CD8-positive, alpha-beta memory T cell (primary cell): ENCODE data around the gene GRK2. TPM values are rescaled to one million over a fixed set of nuclear protein-coding genes. Genes with fewer than 3 reads are reported as not detected.

ENCODE experiments used
- CTCF ChIA-PET: fragments of 350-600 bp; sonication (Branson Sonifier 250); formaldehyde crosslinking; loops from one replicate; lab custom pipeline; 2021; ENCODE audit warnings: antibody characterized with exemption; lab: Charles Lee
- POLR2A ChIA-PET: fragments of 350-600 bp; sonication (Branson Sonifier 250); formaldehyde crosslinking; loops from one replicate; lab custom pipeline; 2021; ENCODE audit warnings: antibody characterized with exemption; lab: Charles Lee
- DNase-seq, 5 donors: peaks; one replicate each; pipeline versions ENCODE4 v3.0.0 to v3.0.0-alpha.2; 2020 to 2022; ENCODE audit warnings: mixed read lengths in 1 of 5
- H3K27ac ChIP-seq: one replicate; pipeline ENCODE4 v1.7.0; 2013; ENCODE audit warnings: low read depth, mild to moderate bottlenecking, low read length, moderate library complexity
- H3K27me3 ChIP-seq: 2 replicates; pipeline ENCODE4 v1.7.0; 2013; ENCODE audit warnings: low read length, mild to moderate bottlenecking; ENCODE audit not compliant: insufficient read depth, poor library complexity, severe bottlenecking
- H3K36me3 ChIP-seq: 2 replicates; pipeline ENCODE4 v1.7.0; 2013; ENCODE audit warnings: mild to moderate bottlenecking, low read length, moderate library complexity; ENCODE audit not compliant: insufficient read depth
- H3K4me1 ChIP-seq: 2 replicates; pipeline ENCODE4 v1.7.0; 2013; ENCODE audit warnings: mild to moderate bottlenecking, low read length, moderate library complexity; ENCODE audit not compliant: insufficient read depth
- H3K4me3 ChIP-seq: 2 replicates; pipeline ENCODE4 v1.7.0; 2013; ENCODE audit warnings: mild to moderate bottlenecking, low read length
- H3K9me3 ChIP-seq: 2 replicates; pipeline ENCODE4 v1.7.0; 2013; ENCODE audit warnings: mild to moderate bottlenecking, low read length
- H3K27ac Mint-ChIP-seq, 8 donors: one replicate each; pipeline ENCODE4 v1.8.0; 2020 to 2021; ENCODE audit warnings: mixed read lengths in 8 of 8, mild to moderate bottlenecking in 6 of 8, inconsistent platforms in 3 of 8, moderate library complexity in 3 of 8
- H3K27me3 Mint-ChIP-seq, 2 donors: one replicate each; pipeline ENCODE4 v1.8.0; 2020 to 2021; ENCODE audit warnings: mixed read lengths in 2 of 2, mild to moderate bottlenecking in 1 of 2, moderate library complexity in 1 of 2
- H3K36me3 Mint-ChIP-seq, 3 donors: one replicate each; pipeline ENCODE4 v1.8.0; 2020 to 2021; ENCODE audit warnings: mixed read lengths in 3 of 3, inconsistent platforms in 1 of 3, mild to moderate bottlenecking in 1 of 3
- H3K4me1 Mint-ChIP-seq, 3 donors: one replicate each; pipeline ENCODE4 v1.8.0; 2020 to 2021; ENCODE audit warnings: mixed read lengths in 3 of 3, inconsistent platforms in 1 of 3, mild to moderate bottlenecking in 1 of 3
- H3K4me3 Mint-ChIP-seq, 7 donors: one replicate each; pipeline ENCODE4 v1.8.0; 2020 to 2021; ENCODE audit warnings: mixed read lengths in 7 of 7, mild to moderate bottlenecking in 6 of 7, moderate library complexity in 4 of 7, inconsistent platforms in 2 of 7
- H3K9me3 Mint-ChIP-seq, 5 donors: one replicate each; pipeline ENCODE4 v1.8.0; 2020 to 2022; ENCODE audit warnings: mixed read lengths in 5 of 5, mild to moderate bottlenecking in 3 of 5, moderate library complexity in 2 of 5, inconsistent platforms in 1 of 5
- polyA plus RNA-seq: library from polyadenylated mRNA; unstranded; fragments of 300-500 nt; fragmentation: Illumina TruSeq; gene quantifications from one replicate; pipeline ENCODE4 v1.2.3, GENCODE V29; 2021
- total RNA-seq, 2 experiments: library from RNA; stranded (reverse); gene quantifications; one replicate each; pipeline ENCODE4 v1.2.3, GENCODE V29; 2021

GRK2 gene
- total and polyA plus RNA-seq, 3 experiments from 2014 or later, result 69.9 to 246 (median 237) TPM

GRCh38 chr11:67247946-67248550 is 18.2 kb upstream of the GRK2 start:
- H3K36me3 ChIP-seq, result peaks cover 90% of the 10 kb centered on the region
- H3K27ac Mint-ChIP-seq, result peak overlapping the region in 4 of 8 donors; percentile 22 to 66 (median 34)
- ChIA-PET CTCF (no interaction called here), POLR2A (interaction anchor here (0.7 kb wide), 1 partner anchor 25 kb away, joined by 7 read pairs; no protein-coding TSS in a partner anchor)
- H3K4me3 ChIP-seq, result no peak overlapping the region
- peaks cover 25 to 70% (median 57%) of the 10 kb centered on the region in 3 donors for H3K4me1 Mint-ChIP-seq
- peaks cover 24% of the 10 kb centered on the region for H3K4me1 ChIP-seq
- H3K27me3 Mint-ChIP-seq, result peaks cover 0 to 5% of the 10 kb centered on the region in 2 donors
- H3K9me3 Mint-ChIP-seq, result no peaks in the 10 kb centered on the region
- H3K27me3 ChIP-seq, result no peaks in the 10 kb centered on the region
- peak overlapping the region in 1 of 7 donors; percentile 48 for H3K4me3 Mint-ChIP-seq
- no peak overlapping the region for H3K27ac ChIP-seq
- no peak for DNase-seq
- H3K36me3 Mint-ChIP-seq, result peaks cover 10 to 95% (median 43%) of the 10 kb centered on the region in 3 donors
- H3K9me3 ChIP-seq, result no peaks in the 10 kb centered on the region

DNA sequence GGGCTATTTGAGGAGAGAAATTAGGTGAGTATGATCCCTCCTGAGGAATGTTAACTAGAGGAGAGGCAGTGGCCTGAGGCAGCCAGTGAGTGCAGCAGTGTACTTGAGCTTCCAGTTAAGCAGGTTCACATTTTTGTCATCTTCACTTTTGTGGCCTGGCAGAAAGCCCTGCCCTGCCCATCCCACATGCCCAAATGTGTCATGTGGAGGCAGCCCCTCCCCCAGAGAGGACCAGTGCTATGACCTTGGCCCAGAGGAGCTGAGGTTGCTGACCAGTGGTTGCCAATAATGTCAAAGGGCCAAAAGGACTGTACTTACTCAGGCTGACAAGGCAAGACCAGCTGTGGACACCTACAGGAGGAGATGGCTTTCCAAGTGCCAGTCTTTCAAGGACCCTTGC is 17.6 kb upstream of the GRK2 start:
- Mint-ChIP-seq H3K36me3 (peaks cover 12 to 95% (median 46%) of the 10 kb centered on the region in 3 donors), H3K4me1 (peaks cover 25 to 70% (median 57%) of the 10 kb centered on the region in 3 donors), H3K4me3 (no peak overlapping the region), H3K27me3 (peaks cover 0 to 5% of the 10 kb centered on the region in 2 donors), H3K9me3 (no peaks in the 10 kb centered on the region), H3K27ac (peak overlapping the region in 4 of 8 donors; percentile 4 to 66 (median 33))
- ChIA-PET POLR2A (no interaction called here), CTCF (no interaction called here)
- no peak overlapping the region for H3K27ac ChIP-seq
- peaks cover 92% of the 10 kb centered on the region for H3K36me3 ChIP-seq
- H3K9me3 ChIP-seq, result no peaks in the 10 kb centered on the region
- H3K4me3 ChIP-seq, result no peak overlapping the region
- H3K4me1 ChIP-seq, result peaks cover 24% of the 10 kb centered on the region
- H3K27me3 ChIP-seq, result no peaks in the 10 kb centered on the region
- DNase-seq, result no peak

- Histone ChIP-seq H3K36me3 (peaks cover 94% of the 10 kb centered on the region), H3K27me3 (no peaks in the 10 kb centered on the region), H3K27ac (no peak overlapping the region), H3K4me3 (no peak overlapping the region), H3K9me3 (no peaks in the 10 kb centered on the region), H3K4me1 (peaks cover 20% of the 10 kb centered on the region)
- Mint-ChIP-seq H3K9me3 (no peaks in the 10 kb centered on the region), H3K4me1 (peaks cover 17 to 67% (median 48%) of the 10 kb centered on the region in 3 donors), H3K27ac (peak overlapping the region in 4 of 8 donors; percentile 47 to 76 (median 62)), H3K4me3 (no peak overlapping the region), H3K27me3 (peaks cover 0 to 4% of the 10 kb centered on the region in 2 donors), H3K36me3 (peaks cover 20 to 97% (median 48%) of the 10 kb centered on the region in 3 donors)
- POLR2A ChIA-PET, result interaction anchor here (0.5 kb wide), 1 partner anchor 39 kb away, joined by 3 read pairs; the partner anchor contains the start of gene ANKRD13D
- DNase-seq, result no peak
- CTCF ChIA-PET, result interaction anchor here (1.5 kb wide), 1 partner anchor 11 kb away, joined by 5 read pairs; no protein-coding TSS in a partner anchor
Measured at GRCh38 chr11:67250059-67251043, 15.9 kb upstream of the GRK2 start.

GRCh38 chr11:67251841-67252240 is 14.4 kb upstream of the GRK2 start:
- Mint-ChIP-seq H3K27me3 (peaks cover 0 to 4% of the 10 kb centered on the region in 2 donors), H3K4me3 (no peak overlapping the region), H3K4me1 (peaks cover 13 to 58% (median 34%) of the 10 kb centered on the region in 3 donors), H3K27ac (peak overlapping the region in 5 of 8 donors; percentile 45 to 81 (median 67)), H3K9me3 (no peaks in the 10 kb centered on the region), H3K36me3 (peaks cover 20 to 98% (median 40%) of the 10 kb centered on the region in 3 donors)
- POLR2A ChIA-PET, result interaction anchor here (0.6 to 3.0 kb wide), 2 partner anchors 12 to 47 kb away, joined by 7 to 15 read pairs; no protein-coding TSS in a partner anchor
- Histone ChIP-seq H3K4me3 (no peak overlapping the region), H3K27me3 (no peaks in the 10 kb centered on the region), H3K36me3 (peaks cover 87% of the 10 kb centered on the region), H3K27ac (no peak overlapping the region), H3K9me3 (no peaks in the 10 kb centered on the region), H3K4me1 (peaks cover 20% of the 10 kb centered on the region)
- DNase-seq, result no peak
- CTCF ChIA-PET, result interaction anchor here (1.1 to 2.7 kb wide), 3 partner anchors 11 to 102 kb away, joined by 3 to 24 read pairs (median 4); partner anchors contain the start of gene POLD4

DNA sequence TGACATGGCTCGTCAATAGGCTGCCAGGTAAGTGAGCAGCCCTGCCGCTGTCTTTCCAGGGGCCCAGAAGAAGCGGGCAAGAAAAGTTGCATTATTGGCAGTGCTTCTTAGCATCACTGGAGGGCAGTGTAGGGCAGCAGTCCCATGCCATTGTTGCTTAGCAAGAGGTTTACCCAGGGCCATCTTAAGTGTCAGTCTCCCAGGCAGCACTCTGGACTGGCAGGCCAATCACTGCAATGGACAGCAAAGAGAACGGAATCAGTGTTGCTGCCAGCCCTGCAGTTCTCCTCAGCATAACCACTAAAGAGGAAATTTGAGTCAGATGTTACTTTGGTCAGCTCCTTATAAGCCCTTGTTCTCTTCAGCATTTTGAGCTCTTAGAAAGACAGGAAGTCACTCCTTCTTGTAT is 13.4 kb upstream of the GRK2 start:
- H3K27me3 ChIP-seq, result no peaks in the 10 kb centered on the region
- H3K27ac ChIP-seq, result no peak overlapping the region
- POLR2A ChIA-PET, result interaction anchor here (1.5 to 3.0 kb wide), 2 partner anchors 13 to 25 kb away, joined by 4 to 15 read pairs; no protein-coding TSS in a partner anchor
- H3K4me1 ChIP-seq, result peaks cover 20% of the 10 kb centered on the region
- peak overlapping the region in 1 of 7 donors; percentile 41 for H3K4me3 Mint-ChIP-seq
- H3K36me3 ChIP-seq, result peaks cover 82% of the 10 kb centered on the region
- H3K9me3 ChIP-seq, result no peaks in the 10 kb centered on the region
- no peaks in the 10 kb centered on the region for H3K9me3 Mint-ChIP-seq
- H3K4me1 Mint-ChIP-seq, result peaks cover 13 to 58% (median 34%) of the 10 kb centered on the region in 3 donors
- H3K27ac Mint-ChIP-seq, result peak overlapping the region in 7 of 8 donors; percentile 11 to 76 (median 67)
- CTCF ChIA-PET, result interaction anchor here (1.6 to 2.7 kb wide), 5 partner anchors 10 to 129 kb away, joined by 4 to 24 read pairs (median 8); partner anchors contain the start of gene POLD4
- peaks cover 0 to 4% of the 10 kb centered on the region in 2 donors for H3K27me3 Mint-ChIP-seq
- H3K4me3 ChIP-seq, result no peak overlapping the region
- peaks cover 19 to 95% (median 39%) of the 10 kb centered on the region in 3 donors for H3K36me3 Mint-ChIP-seq
- peak in 1 of 5 donors; percentile 46 for DNase-seq

GRCh38 chr11:67253872-67254624 is 12.2 kb upstream of the GRK2 start:
- DNase-seq, result no peak
- Mint-ChIP-seq H3K36me3 (peaks cover 14 to 83% (median 28%) of the 10 kb centered on the region in 3 donors), H3K4me1 (peaks cover 15 to 59% (median 29%) of the 10 kb centered on the region in 3 donors), H3K9me3 (no peaks in the 10 kb centered on the region), H3K4me3 (no peak overlapping the region), H3K27me3 (peaks cover 0 to 4% of the 10 kb centered on the region in 2 donors), H3K27ac (peak overlapping the region in 6 of 8 donors; percentile 11 to 90 (median 64))
- Histone ChIP-seq H3K9me3 (no peaks in the 10 kb centered on the region), H3K4me3 (no peak overlapping the region), H3K36me3 (peaks cover 69% of the 10 kb centered on the region), H3K27ac (no peak overlapping the region), H3K27me3 (no peaks in the 10 kb centered on the region), H3K4me1 (peaks cover 20% of the 10 kb centered on the region)
- ChIA-PET POLR2A (interaction anchor here (0.7 to 3.0 kb wide), 3 partner anchors 14 to 24 kb away, joined by 4 to 15 read pairs (median 4); no protein-coding TSS in a partner anchor), CTCF (interaction anchor here (1.6 to 2.7 kb wide), 5 partner anchors 9 to 128 kb away, joined by 4 to 24 read pairs (median 8); partner anchors contain the start of gene POLD4)
